SU-DHL-6 (cell line): ENCODE results near the gene ARPC5.

Experiments used
- EZH2phosphoT487 ChIP-seq: fragments of 200-600 bp; sonication (generic), shearing (Covaris generic); conservative IDR thresholded peaks from 2 replicates; pipeline ENCODE4 v1.6.1; 2018; ENCODE audit warnings: mild to moderate bottlenecking, antibody characterized with exemption, low read length, moderate library complexity, mixed read lengths
- TF ChIP-seq, protein P1 (sequence below): fragments of 200-600 bp; sonication (generic); IDR thresholded peaks from one replicate; pipeline ENCODE4 v1.5.1; 2017; ENCODE audit warnings: antibody characterized with exemption, mild to moderate bottlenecking, low read length, moderate library complexity; ENCODE audit not compliant: insufficient read depth, poor library complexity, severe bottlenecking

DNA sequence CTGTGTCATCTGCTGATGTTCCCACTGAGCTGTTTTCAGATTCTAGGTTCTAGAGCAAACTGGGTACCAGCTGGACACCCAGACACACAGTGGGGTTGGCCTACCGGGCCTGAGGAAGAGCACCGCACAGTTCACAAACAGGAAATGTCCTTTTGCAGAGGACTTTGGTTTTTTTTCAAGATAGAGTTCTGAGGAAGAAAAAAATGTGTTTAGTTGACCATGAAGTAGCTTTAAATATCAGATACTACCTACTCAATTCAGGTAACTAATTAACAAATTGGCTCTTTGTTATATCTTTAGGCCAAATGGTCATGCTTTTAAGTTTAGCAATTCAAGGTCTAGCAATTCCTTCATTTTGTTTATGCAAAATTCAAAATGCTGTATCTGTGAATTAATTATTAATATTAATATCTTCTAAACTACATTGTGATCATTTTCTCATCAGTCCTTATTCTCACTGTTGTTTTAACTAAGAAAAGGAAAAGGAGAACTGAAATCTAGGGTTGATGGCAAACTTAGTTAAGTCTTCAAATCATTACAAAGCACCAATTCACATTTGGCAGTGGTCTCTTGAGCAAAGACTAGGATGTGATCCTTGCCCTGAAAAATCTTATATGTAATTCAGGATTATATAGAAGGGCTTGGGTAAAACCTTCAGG, 28.1 kb downstream of the ARPC5 start:
- TF ChIP-seq, protein P1, sequence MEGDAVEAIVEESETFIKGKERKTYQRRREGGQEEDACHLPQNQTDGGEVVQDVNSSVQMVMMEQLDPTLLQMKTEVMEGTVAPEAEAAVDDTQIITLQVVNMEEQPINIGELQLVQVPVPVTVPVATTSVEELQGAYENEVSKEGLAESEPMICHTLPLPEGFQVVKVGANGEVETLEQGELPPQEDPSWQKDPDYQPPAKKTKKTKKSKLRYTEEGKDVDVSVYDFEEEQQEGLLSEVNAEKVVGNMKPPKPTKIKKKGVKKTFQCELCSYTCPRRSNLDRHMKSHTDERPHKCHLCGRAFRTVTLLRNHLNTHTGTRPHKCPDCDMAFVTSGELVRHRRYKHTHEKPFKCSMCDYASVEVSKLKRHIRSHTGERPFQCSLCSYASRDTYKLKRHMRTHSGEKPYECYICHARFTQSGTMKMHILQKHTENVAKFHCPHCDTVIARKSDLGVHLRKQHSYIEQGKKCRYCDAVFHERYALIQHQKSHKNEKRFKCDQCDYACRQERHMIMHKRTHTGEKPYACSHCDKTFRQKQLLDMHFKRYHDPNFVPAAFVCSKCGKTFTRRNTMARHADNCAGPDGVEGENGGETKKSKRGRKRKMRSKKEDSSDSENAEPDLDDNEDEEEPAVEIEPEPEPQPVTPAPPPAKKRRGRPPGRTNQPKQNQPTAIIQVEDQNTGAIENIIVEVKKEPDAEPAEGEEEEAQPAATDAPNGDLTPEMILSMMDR: no peak
- no peak for TF ChIP-seq EZH2phosphoT487
